GM19035 (cell line): Measurements from ENCODE around the gene C19orf12.

Experiments
- ATAC-seq: cut with Tn5 transposase; IDR thresholded peaks from one replicate; pipeline ENCODE4 v1.9.1; 2021; ENCODE audit not compliant: unreplicated experiment

Gene C19orf12

DNA sequence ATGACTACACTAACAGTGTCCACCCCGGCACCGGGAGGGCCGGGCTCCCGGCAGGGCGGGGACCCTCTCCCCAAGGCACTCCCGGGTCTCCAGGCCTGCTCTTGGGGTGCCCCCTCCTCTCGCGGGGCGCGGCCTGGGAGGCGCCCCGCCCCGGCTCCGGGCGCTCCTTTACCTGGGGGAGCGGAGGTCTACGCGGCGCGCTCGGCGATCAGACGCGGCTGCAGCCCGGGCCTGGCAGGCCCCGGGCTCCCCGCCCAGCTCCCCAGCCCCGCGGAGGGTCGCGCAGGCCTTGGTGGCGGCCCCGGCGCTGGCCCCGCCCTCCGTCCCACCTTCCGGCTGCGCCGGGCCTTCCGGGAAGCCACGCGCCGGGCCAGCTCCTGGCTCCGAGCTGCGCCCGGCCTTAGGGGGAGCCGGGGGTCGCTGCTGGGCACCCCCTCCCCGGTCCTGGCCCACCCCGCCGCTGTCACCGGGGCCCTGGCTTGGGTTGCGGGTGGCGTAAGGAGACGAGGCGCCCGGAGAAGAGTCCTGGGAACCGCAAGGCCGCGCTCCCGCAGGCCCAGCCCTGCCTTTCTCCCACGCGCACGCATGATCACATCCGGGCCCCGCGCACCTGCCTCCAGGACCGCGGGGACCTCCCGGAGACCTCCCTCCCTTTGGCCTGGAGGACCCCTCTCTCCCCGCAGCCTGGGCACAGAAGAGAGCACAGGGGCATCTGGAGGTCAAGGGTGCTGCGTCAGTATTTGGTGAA, at the start of gene C19orf12:
TSS of gene C19orf12 (minus strand) at position 309 of the 748 bp plus-strand sequence. CDS start 6,848 bp downstream, outside the sequence.
- peak; percentile 66 for ATAC-seq

DNA sequence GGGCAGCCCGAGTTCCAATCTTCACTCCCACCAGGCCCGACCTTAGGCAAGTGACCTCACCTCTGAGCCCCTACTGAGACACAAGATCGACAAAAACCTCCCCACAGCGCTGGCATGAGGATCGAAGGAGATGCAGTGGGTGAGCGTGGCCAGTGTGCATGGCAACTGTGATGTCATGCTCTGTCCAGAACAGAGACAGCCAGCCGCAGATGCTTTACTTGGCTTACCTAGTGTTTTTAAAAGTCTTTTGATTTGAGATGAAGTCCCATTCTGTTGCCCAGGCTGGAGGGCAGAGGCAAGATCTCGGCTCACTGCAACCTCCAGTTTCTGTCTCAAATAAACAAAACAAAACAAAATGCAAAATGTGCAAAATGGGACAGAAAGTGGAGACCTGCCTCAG, 49.3 kb upstream of the C19orf12 start:
- ATAC-seq = no peak

DNA sequence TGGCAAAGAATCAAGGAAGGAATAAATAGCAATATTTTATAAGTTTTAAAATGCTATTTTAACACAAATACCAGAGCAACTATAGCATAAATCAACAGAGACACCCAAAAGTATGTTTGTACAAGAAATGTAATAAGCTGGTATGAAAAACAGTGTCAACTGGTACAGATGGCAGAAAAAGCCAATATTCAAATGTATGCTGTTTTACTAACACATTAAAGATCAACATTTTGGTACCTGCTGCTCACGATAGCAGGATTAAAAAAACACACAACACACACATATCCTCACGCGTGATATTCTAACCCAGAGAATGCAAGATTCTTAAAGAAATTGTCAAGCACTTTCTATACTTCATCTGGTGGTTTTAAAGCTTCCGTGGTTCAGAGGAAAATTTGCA, 48.1 kb upstream of the C19orf12 start:
- ATAC-seq = no peak

DNA sequence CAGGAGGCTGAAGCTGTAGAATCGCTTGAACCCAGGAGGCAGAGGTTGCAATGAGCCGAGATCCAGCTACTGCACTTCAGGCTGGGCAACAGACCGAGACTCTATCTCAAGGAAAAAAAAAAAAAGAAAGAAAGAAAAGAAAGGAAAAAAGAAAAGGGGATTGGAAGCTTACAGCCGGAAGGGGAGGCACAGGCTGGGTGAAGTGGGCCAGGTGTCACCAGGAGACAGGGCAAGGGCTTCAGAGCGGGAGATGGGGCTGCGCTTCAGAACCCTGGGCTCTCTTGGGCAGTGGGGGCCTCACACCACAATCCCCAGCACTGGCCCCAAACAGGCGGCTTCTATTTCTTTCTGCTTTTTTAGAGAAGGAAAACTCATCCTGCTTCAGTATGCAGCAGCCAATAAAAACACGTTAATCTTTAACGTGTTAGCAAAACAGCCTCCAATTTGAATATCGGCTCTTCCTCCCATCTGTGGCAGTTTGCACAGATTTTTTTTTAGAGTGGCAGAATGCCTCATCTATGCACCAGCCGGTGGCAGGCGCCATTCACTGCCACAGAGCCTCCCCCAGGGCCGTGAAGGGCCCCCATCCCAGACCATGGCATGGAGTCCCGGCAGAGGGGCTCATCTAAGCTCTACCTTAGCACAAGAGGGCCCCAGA, 46.6 kb upstream of the C19orf12 start:
- ATAC-seq = no peak

DNA sequence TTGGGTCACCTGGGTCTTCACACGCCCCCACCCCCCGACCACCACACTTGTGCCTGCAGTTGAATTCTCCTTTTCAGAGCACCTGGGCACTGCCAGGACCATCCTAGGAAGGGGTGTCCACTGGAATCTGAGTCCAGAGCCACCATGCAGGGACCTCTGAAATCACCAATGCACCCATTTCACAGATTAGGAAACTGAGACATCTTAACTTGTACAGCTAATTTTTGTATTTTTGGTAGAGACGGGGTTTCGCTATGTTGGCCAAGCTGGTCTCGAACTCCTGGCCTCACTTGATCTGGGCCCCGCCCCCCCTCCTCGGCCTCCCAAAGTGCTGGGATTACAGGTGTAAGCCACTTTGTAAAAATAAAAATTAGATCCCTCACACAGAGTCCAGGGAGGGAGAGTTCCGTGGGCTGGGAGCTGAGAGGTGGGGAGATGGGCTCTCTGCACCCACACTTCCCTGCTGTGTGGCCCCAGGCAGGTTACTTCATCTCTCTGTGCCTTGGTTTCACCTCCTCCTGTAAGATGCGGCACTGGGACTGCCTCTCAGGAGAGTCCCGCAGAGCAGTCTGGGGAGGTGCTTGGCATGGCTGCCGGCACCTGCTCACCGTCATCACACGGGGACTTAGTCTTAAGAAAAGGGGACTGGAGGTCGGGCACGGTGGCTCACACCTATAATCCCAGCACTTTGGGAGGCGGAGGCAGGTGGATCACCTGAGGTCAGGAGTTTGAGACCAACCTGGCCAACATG, 45.9 kb upstream of the C19orf12 start:
- no peak for ATAC-seq

DNA sequence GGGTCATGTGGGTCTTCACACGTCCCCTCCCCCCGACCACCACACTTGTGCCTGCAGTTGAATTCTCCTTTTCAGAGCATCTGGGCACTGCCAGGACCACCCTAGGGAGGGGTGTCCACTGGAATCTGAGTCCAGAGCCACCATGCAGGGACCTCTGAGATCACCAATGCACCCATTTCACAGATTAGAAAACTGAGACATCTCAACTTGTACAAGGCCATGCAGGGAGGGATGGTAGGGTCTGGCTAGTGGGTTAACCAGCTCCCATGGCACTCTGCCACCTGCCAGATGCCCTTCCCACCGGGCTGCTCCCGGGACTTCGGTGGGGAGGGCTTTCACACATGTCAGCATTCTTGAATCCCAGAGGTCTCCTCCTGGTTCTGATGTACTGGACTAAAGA, 44.3 kb upstream of the C19orf12 start:
- no peak for ATAC-seq

DNA sequence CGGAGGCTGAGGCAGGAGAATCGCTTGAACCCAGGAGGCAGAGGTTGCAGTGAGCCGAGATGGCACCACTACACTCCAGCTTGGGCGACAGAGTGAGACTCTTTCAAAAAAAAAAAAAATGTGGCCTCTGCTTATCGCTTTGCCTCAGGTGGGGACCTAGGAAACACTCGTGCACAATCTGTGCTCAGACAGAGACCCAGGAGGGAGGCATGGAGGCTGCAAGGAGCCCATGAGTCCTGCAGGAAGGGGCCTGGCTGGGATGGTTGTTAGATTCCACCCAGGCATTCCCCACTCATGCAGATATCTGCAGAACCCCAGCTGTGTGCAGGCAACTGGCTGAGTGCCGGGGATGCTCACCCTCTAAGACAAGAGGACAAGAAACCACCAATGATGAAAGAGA, 43.8 kb upstream of the C19orf12 start:
- ATAC-seq = no peak

DNA sequence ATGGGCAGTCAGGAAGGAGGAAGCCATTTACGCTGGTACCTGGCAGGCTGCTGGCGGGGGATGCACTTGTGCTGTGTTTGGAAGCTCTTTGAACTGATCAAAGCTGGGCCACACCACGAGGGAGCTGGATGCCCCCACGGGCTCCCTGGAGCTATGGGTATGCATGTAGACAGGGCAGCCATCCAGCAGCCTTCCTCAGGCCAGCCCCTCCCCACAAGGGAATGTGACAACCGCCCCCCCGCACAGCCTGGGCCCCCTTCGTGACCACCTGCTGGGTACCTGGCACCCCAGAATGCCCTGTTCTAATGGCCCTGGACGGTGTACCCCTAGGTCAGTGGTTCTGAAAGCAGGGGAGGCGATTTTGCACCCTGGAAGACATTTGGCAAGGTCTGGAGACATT, 42.5 kb upstream of the C19orf12 start:
- no peak for ATAC-seq

DNA sequence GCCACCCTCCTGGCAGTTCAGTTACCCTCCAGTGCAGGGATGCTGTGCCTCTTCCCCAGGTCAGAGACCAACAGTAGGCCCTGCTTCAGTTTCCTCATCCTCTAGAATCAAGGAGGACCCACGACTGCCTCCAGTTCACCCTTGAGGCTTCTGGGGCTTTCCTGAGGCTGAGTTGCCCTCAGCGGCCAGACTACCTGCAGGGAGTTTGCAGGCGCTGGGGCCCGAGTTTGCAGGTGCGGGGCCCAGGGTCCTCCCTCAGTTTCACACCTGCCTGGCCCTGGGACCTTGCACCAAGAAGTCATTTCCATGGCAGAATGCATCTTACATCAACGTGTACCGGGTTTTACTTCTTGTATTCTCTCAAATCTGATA, 38.9 kb upstream of the C19orf12 start:
- ATAC-seq = no peak

DNA sequence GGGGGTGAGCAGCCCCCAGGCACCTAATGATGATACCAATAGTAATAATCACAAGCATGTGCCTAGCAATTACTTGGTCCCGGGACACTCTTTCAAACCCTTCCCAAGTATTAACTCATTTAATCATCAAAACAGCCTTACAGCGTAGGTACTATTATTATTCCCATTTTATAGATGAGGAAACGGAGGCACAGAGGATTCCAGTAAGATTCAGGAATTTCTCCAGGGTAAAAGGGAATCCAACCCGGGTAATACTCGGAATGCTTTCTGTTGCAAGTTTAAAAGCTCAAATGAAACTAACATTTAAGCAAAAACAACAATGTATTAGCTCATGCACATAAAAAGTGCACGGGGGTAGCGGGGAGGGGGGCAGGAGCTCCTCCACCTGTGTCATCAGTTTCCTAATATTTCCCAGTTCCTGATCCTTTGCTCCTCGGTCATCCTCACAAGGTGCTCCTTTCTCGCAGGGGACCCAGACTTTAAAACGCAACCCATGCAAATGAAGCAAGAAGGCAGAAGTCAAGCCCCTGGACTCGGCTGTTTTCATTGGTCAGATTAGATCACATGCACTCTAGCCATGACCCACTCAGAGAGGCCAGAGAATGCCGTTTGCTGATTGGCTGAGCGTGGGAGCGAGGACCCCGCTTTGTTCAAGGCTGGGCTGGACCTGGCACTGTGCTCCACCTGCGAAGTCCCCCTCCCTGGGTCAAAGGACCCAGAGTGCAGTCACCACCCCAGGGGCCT, 38.3 kb upstream of the C19orf12 start:
- ATAC-seq = no peak

DNA sequence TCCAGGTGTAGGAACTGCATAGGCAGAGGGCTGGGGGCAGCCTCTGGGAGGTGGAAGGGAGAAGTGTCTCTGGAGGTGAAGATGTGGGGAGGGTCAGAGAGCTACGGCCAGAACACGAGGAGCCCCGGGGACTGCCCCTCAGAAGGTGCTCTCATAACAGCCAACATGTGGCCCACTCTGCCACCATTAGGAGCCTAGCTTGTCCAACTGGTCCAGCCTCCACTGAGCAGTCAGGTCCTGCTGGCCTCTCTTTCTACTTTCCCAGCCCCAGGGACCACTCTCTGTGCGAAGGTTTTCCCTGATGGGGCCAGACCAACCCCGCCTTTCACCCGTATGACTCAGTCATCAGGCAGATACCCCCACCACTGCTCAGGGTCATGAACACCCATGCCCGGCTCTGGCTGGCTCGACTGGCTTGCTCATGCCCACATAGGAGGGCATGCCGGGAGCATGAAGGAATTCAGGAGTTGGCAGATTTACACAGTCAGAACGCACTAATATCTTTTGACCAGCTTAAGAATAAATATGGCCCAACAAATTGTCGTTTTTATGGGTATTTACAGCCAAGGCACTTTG, 37.5 kb upstream of the C19orf12 start:
- ATAC-seq = no peak

DNA sequence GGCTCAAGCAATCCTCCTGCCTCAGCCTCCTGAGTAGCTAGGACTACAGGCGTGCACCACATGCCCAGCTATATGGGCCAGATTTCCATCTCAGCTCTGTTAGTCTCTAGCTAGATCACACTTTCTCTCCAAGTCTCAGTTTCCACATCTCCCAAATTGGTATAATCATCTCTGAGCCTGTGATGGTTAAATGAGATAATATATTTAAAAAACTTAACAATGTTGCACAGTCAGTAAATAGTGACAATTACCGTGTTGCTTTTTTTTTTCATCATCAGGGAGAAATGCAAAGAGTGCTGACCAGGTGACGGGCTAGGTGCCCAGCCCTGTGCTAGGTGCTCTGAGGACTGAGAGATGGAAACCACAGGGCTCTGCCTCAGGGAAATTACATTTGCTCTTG, 36.9 kb upstream of the C19orf12 start:
- no peak for ATAC-seq

DNA sequence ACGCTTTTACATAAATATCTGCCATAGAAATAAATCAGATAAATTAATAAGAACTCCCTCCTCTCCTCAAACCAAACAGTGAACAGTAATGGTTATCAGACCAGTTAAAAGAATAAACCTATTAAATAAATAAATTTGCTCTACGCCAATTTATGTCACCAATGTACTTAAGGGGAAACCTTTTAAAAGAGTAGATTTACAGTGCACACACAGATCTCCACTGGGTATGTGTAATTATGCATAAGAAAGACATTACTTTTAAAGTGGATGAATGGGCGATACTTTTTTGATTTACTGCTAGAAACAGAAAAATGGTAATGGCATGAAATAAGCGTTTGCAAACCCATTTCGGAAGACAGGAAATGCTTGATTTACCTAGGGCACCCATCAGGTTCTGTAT, 34.9 kb upstream of the C19orf12 start:
- ATAC-seq = no peak

DNA sequence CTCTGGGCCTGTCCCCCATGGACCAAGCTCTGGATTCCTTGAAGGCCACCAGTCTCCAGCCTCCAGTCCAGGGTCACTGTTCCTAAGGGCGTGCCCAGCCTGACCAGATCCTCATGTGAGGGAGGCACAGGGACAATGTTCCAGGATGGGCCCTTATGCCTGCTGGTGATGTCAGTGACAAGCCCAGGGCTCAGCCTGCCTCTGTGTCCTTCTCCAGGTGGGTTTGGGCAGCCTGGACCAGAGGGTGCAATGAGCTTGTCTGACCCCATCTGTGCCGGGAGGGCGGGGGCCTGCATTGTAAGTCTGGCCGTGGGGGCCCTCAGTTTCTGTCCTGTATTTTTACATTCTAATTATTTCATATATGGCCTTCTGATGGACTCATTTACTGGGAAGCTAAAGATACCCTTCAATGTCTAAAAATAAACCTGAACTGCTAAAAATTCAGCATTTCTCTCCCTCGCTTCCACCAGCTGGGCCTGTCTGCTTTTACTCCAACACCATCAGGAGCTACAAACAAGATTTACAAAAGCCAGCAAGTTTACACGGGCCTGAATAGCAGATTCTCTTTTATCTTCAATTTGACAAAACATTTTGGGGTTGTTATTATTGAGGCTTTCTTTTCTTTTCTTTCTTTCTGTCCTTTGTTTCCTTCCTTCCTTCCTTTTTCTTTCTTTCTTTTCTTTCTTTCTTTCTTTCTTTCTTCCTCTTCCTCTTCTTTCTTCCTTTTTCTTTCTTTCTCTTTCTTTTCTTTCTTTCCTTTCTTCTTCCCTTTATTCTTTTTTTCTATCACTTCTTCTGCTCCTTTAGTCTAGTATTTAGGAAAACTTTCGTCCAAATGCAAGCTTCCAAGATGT, 34.2 kb upstream of the C19orf12 start:
- ATAC-seq = no peak

DNA sequence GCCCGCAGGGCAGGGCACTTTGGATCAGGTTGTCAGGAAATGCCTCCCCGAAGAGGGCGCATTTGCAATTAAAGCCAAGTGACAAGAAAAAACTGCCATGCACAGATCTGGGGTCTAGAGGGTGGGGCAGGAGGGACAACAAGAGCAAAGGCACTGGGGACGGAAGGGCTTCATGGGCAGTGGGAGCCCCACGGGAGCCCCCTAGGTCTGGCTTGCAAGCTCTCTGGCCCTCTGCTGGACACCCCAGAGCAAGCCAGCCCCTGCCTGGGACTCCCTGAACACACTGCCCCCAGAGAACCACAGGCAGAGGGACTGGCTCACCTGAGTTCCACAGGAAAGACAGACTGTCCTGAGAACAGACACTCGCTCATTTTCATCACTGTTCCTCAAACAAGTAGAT, 30.2 kb upstream of the C19orf12 start:
- ATAC-seq = no peak

DNA sequence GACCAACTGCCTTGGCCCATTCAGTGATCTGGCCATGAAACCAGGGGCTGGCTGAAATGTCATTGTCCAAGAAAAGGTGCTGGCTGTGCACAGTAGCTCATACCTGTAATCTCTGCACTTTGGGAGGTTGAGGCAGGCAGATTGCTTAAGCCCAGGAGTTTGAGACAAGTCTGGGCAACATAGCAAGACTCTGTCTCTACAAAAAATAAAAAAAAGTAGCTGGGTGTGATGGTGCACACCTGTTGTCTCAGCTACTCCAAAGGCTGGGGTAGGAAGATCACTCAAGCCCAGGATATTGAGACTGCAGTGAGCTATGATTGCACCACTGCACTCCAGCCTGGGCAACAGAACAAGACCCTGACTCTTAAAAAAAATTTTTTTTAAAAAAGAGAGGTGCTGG, 28.6 kb upstream of the C19orf12 start:
- ATAC-seq = no peak

DNA sequence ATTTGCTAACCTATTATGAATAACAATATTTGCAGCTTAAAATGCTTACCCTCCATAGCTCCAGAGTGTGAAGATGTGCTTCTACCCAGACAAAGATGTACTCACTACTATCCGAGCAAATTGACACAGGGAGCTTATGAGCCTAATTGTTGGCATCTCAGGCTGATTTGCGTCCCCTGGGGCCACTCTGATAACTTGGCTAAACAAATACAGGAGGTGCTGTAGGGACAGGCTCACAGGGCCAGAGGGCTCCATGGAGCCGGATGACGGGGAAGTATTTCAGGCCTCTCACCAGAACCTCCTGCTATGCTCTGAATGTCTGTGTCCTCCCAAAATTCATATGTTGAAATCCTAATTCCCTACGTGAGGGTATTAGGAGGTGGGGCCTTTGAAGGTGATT, 26.7 kb upstream of the C19orf12 start:
- no peak for ATAC-seq

DNA sequence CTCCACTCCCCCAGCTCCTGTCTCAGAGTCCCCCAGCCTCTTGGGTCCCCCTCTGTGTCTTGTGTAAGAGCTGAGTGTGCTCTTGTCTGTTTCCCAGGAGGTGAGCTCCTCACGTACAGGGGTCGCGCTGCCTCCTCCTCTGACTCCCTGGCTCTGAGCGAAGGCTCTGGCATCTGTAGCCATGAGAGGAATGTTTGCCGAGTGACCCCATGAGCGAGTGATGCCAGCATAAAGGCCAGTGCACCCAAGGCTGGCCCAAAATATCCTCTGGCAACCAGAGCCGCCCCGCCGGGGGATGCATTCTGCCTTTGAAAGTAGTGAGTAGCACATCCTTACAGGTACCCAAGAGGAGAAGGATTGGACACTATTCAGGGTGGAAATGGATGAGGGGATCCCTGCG, 26.2 kb upstream of the C19orf12 start:
- ATAC-seq = no peak

DNA sequence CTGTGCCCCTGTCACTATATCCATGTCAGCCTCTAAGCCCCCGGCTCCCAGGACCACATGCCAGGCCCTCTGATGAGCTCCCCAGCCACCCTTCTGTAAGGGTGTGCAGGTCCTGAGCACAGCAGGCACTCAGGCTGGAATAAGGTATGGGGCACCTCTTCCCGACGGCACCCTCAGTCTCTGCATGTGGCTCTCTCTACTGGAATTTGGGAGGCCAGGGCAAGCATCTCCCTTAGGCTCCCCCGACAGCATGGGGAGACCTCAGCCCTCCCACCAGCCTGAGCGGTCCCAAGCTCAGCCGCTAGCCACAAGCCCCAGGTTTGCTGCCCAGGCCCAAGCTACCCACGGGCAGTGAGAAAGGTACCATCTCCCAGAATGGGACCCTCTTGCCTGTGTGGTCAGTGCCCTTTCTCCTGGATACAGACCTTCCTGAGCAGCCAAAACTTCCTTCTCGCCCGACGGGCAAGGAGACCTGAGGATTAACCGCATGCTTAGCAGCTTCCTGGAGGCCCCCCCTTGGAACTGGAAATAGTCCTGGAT, 22.5 kb upstream of the C19orf12 start:
- ATAC-seq = no peak

DNA sequence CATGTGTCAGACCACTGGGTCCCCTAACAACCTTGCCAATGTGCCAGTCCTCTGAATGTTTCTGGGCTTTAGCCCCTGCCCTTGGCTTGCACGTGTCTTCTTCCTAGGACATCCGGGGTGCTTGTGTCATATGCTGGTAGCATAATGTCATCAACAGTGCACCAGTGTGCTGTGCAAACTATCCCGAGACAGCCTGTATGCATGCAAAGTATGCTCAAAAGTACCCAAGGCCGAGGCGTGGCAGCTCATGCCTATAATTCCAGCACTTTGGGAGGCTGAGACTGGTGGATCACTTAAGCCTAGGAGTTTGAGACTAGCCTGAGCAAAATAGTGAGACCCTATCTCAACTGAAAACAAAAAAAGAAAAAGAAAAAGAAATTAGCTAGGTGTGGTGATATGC, 20.8 kb upstream of the C19orf12 start:
- ATAC-seq = no peak
